Liver (tissue), 9 donors: ENCODE measurements around the gene ARHGAP28. TPM values are rescaled to one million over a fixed set of nuclear protein-coding genes. Genes with fewer than 3 reads are reported as not detected.

ENCODE experiments used
- DNase-seq: peaks from one replicate; pipeline ENCODE4 v3.0.0-alpha.2; 2017; ENCODE audit warnings: low spot score
- H3K27ac ChIP-seq, 2 donors: one replicate each; pipeline ENCODE4 v1.7.0; 2013; ENCODE audit warnings: inconsistent platforms in 2 of 2, low read length in 2 of 2, control low read depth in 1 of 2, low read depth in 1 of 2, mild to moderate bottlenecking in 1 of 2
- H3K27me3 ChIP-seq, 4 donors: one replicate each; pipeline versions ENCODE4 v1.6.1 to v1.7.0; 2013; ENCODE audit warnings: low read length in 3 of 4, inconsistent platforms in 1 of 4, mild to moderate bottlenecking in 1 of 4, moderate library complexity in 1 of 4; ENCODE audit not compliant: control insufficient read depth in 4 of 4, insufficient read depth in 4 of 4
- H3K36me3 ChIP-seq, 4 donors: one replicate each; pipeline versions ENCODE4 v1.6.1 to v1.7.0; 2013; ENCODE audit warnings: low read length in 3 of 4, mild to moderate bottlenecking in 3 of 4, low read depth in 1 of 4, moderate library complexity in 1 of 4; ENCODE audit not compliant: control insufficient read depth in 4 of 4, insufficient read depth in 3 of 4
- H3K4me1 ChIP-seq, 4 donors: one replicate each; pipeline versions ENCODE4 v1.6.1 to v1.7.0; 2013; ENCODE audit warnings: low read length in 3 of 4, mild to moderate bottlenecking in 3 of 4, moderate library complexity in 1 of 4; ENCODE audit not compliant: control insufficient read depth in 4 of 4, insufficient read depth in 4 of 4
- H3K4me3 ChIP-seq, 3 donors: one replicate each; pipeline versions ENCODE4 v1.6.1 to v1.7.0; 2013; ENCODE audit warnings: low read length in 3 of 3, control low read depth in 1 of 3, low read depth in 1 of 3, mild to moderate bottlenecking in 1 of 3
- H3K9ac ChIP-seq, 2 donors: one replicate each; pipeline ENCODE4 v1.7.0; 2013; ENCODE audit warnings: low read length in 2 of 2, mild to moderate bottlenecking in 2 of 2, moderate library complexity in 2 of 2, control low read depth in 1 of 2, low read depth in 1 of 2
- H3K9me3 ChIP-seq, 4 donors: one replicate each; pipeline versions ENCODE4 v1.6.1 to v1.7.0; 2013; ENCODE audit warnings: low read length in 3 of 4; ENCODE audit not compliant: control insufficient read depth in 4 of 4
- EGR1 ChIP-seq, 2 donors: IDR thresholded peaks; 2 replicates each; pipeline ENCODE4 v1.6.1; 2016 to 2018; ENCODE audit warnings: antibody characterized with exemption in 2 of 2, low read depth in 2 of 2
- FOXA1 ChIP-seq: IDR thresholded peaks from 2 replicates; pipeline ENCODE4 v1.6.1; 2016; ENCODE audit warnings: antibody characterized with exemption
- FOXA2 ChIP-seq: IDR thresholded peaks from 2 replicates; pipeline ENCODE4 v1.6.1; 2016; ENCODE audit warnings: antibody characterized with exemption
- GABPA ChIP-seq, 2 donors: IDR thresholded peaks in 1 of 2; conservative IDR thresholded peaks in 1 of 2; 2 replicates each; pipeline ENCODE4 v1.6.1; 2016; ENCODE audit warnings: antibody characterized with exemption in 2 of 2, mild to moderate bottlenecking in 1 of 2, moderate library complexity in 1 of 2
- HNF4A ChIP-seq, 2 donors: conservative IDR thresholded peaks; 2 replicates each; pipeline ENCODE4 v1.6.1; 2016; ENCODE audit warnings: antibody characterized with exemption in 2 of 2, mild to moderate bottlenecking in 2 of 2
- JUND ChIP-seq, 2 donors: IDR thresholded peaks; 2 replicates each; pipeline ENCODE4 v1.6.1; 2016; ENCODE audit warnings: antibody characterized with exemption in 2 of 2
- NR2F2 ChIP-seq: IDR thresholded peaks from 2 replicates; pipeline ENCODE4 v1.6.1; 2016; ENCODE audit warnings: antibody characterized with exemption
- RAD21 ChIP-seq, 2 donors: IDR thresholded peaks; 2 replicates each; pipeline ENCODE4 v1.6.1; 2016; ENCODE audit warnings: antibody characterized with exemption in 2 of 2, mild to moderate bottlenecking in 2 of 2
- RXRA ChIP-seq, 2 donors: IDR thresholded peaks; 2 replicates each; pipeline ENCODE4 v1.6.1; 2017 to 2018; ENCODE audit warnings: antibody characterized with exemption in 2 of 2, mild to moderate bottlenecking in 1 of 2
- SP1 ChIP-seq: IDR thresholded peaks from 2 replicates; pipeline ENCODE4 v1.6.1; 2018; ENCODE audit warnings: antibody characterized with exemption, mild to moderate bottlenecking
- TAF1 ChIP-seq: conservative IDR thresholded peaks from 2 replicates; pipeline ENCODE4 v1.6.1; 2016; ENCODE audit warnings: antibody characterized with exemption, mild to moderate bottlenecking
- YY1 ChIP-seq: IDR thresholded peaks from 2 replicates; pipeline ENCODE4 v1.6.1; 2016; ENCODE audit warnings: antibody characterized with exemption, mild to moderate bottlenecking
- WGBS: extraction: QIAGEN DNeasy Blood & Tissue Kit; methylation state at CpG from one replicate; pipeline ENCODE4 v1.1.7; 2013; 5-methylcytosine and 5-hydroxymethylcytosine counted together
- polyA plus RNA-seq, 2 donors: library from polyadenylated mRNA; stranded (reverse) in 1 of 2; unstranded in 1 of 2; fragments of 200-250 nt in 1 of 2; fragments of >200 nt in 1 of 2; fragmentation: Nextera tagmentation in 1 of 2; extraction: Ambion mirVana in 1 of 2; gene quantifications; one replicate each; pipeline versions ENCODE4 v1.2.1 to v1.2.3, GENCODE V29; 2013 to 2015
- total RNA-seq, 2 donors: library from RNA; depleted of rRNA; stranded (reverse); fragments of >200 nt; gene quantifications; one replicate each; pipeline ENCODE4 v1.2.3, GENCODE V29; 2014
- TF ChIP-seq, protein P1 (sequence below): IDR thresholded peaks from 2 replicates; pipeline ENCODE4 v1.6.1; 2016; ENCODE audit warnings: antibody characterized with exemption
- TF ChIP-seq, protein P2 (sequence below): IDR thresholded peaks from 2 replicates; pipeline ENCODE4 v1.6.1; 2016; ENCODE audit warnings: antibody characterized with exemption
- TF ChIP-seq, protein P3 (sequence below): IDR thresholded peaks from 2 replicates; pipeline ENCODE4 v1.6.1; 2016; ENCODE audit warnings: antibody characterized with exemption, mild to moderate bottlenecking
- TF ChIP-seq, protein P4 (sequence below): IDR thresholded peaks from 2 replicates; pipeline ENCODE4 v1.6.1; 2016; ENCODE audit warnings: antibody characterized with exemption
- TF ChIP-seq, protein P5 (sequence below): fragments of 150-350 bp; IDR thresholded peaks from 2 replicates; pipeline ENCODE4 v1.5.1; 2017; ENCODE audit warnings: improper control_type of control experiment, low read depth, low read length; ENCODE audit not compliant: missing input control
- donor health status: healthy.
- donor health status: healthy.
- donor health status: healthy.
- donor health status: healthy.
- donor health status: healthy.

ARHGAP28 gene
- total and polyA plus RNA-seq, 4 donors, result 0.14 to 2.1 (median 0.69) TPM

DNA sequence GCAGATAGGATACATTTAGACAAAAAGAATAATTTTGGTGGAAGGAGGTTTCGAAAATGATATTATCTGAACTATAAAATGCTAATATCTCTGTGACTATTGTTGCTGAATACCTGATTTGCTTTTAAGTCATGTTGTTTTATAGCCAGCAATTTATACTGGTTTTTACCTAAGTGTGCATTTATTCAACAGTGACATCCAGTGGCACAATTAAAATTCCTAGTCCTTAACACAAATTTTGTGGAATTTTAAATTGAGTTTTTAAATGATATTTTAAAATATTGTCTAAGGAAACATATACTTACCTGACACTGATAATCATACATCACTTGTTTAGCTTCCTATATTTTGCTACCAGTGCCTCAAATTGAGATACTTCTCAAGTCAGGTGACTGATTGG is 144.8 kb downstream of the ARHGAP28 start (continued):
- TF ChIP-seq FOXA1 (no peak), EGR1 (IDR thresholded peaks at IDR 0.05; ENCODE audit: low read depth in 2 of 2) (no peak), YY1 (no peak), FOXA2 (no peak)
- TF ChIP-seq, protein P1, sequence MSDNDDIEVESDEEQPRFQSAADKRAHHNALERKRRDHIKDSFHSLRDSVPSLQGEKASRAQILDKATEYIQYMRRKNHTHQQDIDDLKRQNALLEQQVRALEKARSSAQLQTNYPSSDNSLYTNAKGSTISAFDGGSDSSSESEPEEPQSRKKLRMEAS, result no peak

DNA sequence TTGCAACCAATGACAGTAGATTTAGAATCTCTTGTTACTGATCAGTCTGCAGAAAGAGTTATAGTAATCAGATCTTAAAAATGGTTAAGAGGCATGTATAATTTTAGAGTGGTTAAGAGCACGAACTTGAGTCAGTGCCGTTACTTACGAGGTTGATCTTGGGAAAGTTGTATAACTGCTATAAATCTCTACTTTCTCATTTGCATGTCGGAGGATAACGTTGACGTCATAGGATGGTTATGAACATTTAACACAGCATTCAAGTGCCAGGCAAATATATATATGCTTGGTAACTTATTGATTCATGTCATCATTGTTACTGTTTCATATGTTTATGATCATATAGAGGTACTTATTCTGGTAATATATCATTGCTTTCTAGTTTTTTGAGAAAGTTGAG is 146.2 kb downstream of the ARHGAP28 start:
- Histone ChIP-seq H3K9me3 (no peaks in the 10 kb centered on the region), H3K27ac (no peak overlapping the region), H3K36me3 (no peaks in the 10 kb centered on the region), H3K4me3 (no peak overlapping the region), H3K9ac (no peak overlapping the region), H3K27me3 (peaks cover 0 to 4% (median 2%) of the 10 kb centered on the region in 4 donors), H3K4me1 (no peaks in the 10 kb centered on the region)
- no peak for DNase-seq
- no peak for TF ChIP-seq NR2F2
- TF ChIP-seq RXRA (IDR thresholded peaks at IDR 0.05), result no peak
- TF ChIP-seq TAF1, result no peak
- no peak for TF ChIP-seq FOXA1
- TF ChIP-seq, protein P2, sequence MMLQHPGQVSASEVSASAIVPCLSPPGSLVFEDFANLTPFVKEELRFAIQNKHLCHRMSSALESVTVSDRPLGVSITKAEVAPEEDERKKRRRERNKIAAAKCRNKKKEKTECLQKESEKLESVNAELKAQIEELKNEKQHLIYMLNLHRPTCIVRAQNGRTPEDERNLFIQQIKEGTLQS, result no peak
- TF ChIP-seq, protein P3, sequence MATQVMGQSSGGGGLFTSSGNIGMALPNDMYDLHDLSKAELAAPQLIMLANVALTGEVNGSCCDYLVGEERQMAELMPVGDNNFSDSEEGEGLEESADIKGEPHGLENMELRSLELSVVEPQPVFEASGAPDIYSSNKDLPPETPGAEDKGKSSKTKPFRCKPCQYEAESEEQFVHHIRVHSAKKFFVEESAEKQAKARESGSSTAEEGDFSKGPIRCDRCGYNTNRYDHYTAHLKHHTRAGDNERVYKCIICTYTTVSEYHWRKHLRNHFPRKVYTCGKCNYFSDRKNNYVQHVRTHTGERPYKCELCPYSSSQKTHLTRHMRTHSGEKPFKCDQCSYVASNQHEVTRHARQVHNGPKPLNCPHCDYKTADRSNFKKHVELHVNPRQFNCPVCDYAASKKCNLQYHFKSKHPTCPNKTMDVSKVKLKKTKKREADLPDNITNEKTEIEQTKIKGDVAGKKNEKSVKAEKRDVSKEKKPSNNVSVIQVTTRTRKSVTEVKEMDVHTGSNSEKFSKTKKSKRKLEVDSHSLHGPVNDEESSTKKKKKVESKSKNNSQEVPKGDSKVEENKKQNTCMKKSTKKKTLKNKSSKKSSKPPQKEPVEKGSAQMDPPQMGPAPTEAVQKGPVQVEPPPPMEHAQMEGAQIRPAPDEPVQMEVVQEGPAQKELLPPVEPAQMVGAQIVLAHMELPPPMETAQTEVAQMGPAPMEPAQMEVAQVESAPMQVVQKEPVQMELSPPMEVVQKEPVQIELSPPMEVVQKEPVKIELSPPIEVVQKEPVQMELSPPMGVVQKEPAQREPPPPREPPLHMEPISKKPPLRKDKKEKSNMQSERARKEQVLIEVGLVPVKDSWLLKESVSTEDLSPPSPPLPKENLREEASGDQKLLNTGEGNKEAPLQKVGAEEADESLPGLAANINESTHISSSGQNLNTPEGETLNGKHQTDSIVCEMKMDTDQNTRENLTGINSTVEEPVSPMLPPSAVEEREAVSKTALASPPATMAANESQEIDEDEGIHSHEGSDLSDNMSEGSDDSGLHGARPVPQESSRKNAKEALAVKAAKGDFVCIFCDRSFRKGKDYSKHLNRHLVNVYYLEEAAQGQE, result no peak
- TF ChIP-seq JUND (IDR thresholded peaks at IDR 0.05), result no peak
- TF ChIP-seq HNF4A (conservative IDR thresholded peaks at IDR 0.05), result no peak
- TF ChIP-seq EGR1 (IDR thresholded peaks at IDR 0.05; ENCODE audit: low read depth in 2 of 2), result no peak
- TF ChIP-seq, protein P1, result no peak
- no peak for TF ChIP-seq RAD21 (IDR thresholded peaks at IDR 0.05)
- no peak for TF ChIP-seq YY1
- no peak for TF ChIP-seq FOXA2
- TF ChIP-seq SP1, result no peak
- TF ChIP-seq GABPA (IDR thresholded peaks at IDR 0.05 in 1 of 2, conservative IDR thresholded peaks at IDR 0.05 in 1 of 2), result no peak
- TF ChIP-seq, protein P4, sequence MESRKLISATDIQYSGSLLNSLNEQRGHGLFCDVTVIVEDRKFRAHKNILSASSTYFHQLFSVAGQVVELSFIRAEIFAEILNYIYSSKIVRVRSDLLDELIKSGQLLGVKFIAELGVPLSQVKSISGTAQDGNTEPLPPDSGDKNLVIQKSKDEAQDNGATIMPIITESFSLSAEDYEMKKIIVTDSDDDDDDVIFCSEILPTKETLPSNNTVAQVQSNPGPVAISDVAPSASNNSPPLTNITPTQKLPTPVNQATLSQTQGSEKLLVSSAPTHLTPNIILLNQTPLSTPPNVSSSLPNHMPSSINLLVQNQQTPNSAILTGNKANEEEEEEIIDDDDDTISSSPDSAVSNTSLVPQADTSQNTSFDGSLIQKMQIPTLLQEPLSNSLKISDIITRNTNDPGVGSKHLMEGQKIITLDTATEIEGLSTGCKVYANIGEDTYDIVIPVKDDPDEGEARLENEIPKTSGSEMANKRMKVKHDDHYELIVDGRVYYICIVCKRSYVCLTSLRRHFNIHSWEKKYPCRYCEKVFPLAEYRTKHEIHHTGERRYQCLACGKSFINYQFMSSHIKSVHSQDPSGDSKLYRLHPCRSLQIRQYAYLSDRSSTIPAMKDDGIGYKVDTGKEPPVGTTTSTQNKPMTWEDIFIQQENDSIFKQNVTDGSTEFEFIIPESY, result no peak
- TF ChIP-seq, protein P5, sequence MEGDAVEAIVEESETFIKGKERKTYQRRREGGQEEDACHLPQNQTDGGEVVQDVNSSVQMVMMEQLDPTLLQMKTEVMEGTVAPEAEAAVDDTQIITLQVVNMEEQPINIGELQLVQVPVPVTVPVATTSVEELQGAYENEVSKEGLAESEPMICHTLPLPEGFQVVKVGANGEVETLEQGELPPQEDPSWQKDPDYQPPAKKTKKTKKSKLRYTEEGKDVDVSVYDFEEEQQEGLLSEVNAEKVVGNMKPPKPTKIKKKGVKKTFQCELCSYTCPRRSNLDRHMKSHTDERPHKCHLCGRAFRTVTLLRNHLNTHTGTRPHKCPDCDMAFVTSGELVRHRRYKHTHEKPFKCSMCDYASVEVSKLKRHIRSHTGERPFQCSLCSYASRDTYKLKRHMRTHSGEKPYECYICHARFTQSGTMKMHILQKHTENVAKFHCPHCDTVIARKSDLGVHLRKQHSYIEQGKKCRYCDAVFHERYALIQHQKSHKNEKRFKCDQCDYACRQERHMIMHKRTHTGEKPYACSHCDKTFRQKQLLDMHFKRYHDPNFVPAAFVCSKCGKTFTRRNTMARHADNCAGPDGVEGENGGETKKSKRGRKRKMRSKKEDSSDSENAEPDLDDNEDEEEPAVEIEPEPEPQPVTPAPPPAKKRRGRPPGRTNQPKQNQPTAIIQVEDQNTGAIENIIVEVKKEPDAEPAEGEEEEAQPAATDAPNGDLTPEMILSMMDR, result no peak
- WGBS, result 83% methylated on average over 6 of the region's 6 CpGs
